DLD1 (cell line): ENCODE results near the gene PRKG1.

Source experiments
- in situ Hi-C: cut with HindIII; loops from 2 replicates; pipeline ENCODE4 v1.10.0; 2017; ENCODE audit warnings: low sequenced_read_pairs

Gene PRKG1

GRCh38 chr10:52265131-52265926 lies 1191.0 kb downstream of the PRKG1 start:
- in situ Hi-C loops, result no loop called here

- in situ Hi-C loops, result no loop called here
Measured at GRCh38 chr10:52266858-52267257, 1192.6 kb downstream of the PRKG1 start.

GRCh38 chr10:52268790-52269189 lies 1194.5 kb downstream of the PRKG1 start:
- in situ Hi-C loops, result no loop called here

- in situ Hi-C loops, result no loop called here
Measured at GRCh38 chr10:52269233-52269632, 1194.9 kb downstream of the PRKG1 start.

GRCh38 chr10:52276163-52276562 lies 1201.9 kb downstream of the PRKG1 start:
- in situ Hi-C loops, result no loop called here

GRCh38 chr10:52276986-52277385 lies 1202.7 kb downstream of the PRKG1 start:
- in situ Hi-C loops, result no loop called here

- in situ Hi-C loops, result no loop called here
Measured at GRCh38 chr10:52279546-52279945, 1205.3 kb downstream of the PRKG1 start.

GRCh38 chr10:52280051-52280450 lies 1205.8 kb downstream of the PRKG1 start:
- in situ Hi-C loops, result no loop called here

- in situ Hi-C loops, result no loop called here
Measured at GRCh38 chr10:52283174-52283573, 1208.9 kb downstream of the PRKG1 start.

GRCh38 chr10:52284416-52285013 lies 1210.2 kb downstream of the PRKG1 start:
- in situ Hi-C loops, result no loop called here

GRCh38 chr10:52287866-52288265 lies 1213.6 kb downstream of the PRKG1 start:
- in situ Hi-C loops, result no loop called here

- in situ Hi-C loops, result no loop called here
Measured at GRCh38 chr10:52297747-52298146, 1223.5 kb downstream of the PRKG1 start.

- in situ Hi-C loops, result no loop called here
Measured at GRCh38 chr10:52300599-52301277, 1226.5 kb downstream of the PRKG1 start.

GRCh38 chr10:52308251-52309031 lies 1234.2 kb downstream of the PRKG1 start:
- in situ Hi-C loops, result no loop called here

GRCh38 chr10:52312942-52313255 lies 1238.6 kb downstream of the PRKG1 start:
- in situ Hi-C loops, result no loop called here

GRCh38 chr10:52313256-52313932 lies 1239.1 kb downstream of the PRKG1 start:
- in situ Hi-C loops, result no loop called here

GRCh38 chr10:52313933-52314821 lies 1239.9 kb downstream of the PRKG1 start, which contains the start of gene DKK1:
Gene DKK1 (plus strand): TSS chr10:52314281. CDS start chr10:52314435, 154 bp downstream.
- in situ Hi-C loops, result no loop called here

- in situ Hi-C loops, result no loop called here
Measured at GRCh38 chr10:52314822-52315552, 1240.7 kb downstream of the PRKG1 start.

GRCh38 chr10:52316001-52316400 lies 1241.7 kb downstream of the PRKG1 start:
- in situ Hi-C loops, result no loop called here
